Activated naive CD4-positive, alpha-beta T cell (primary cell): Measurements from ENCODE around the gene MIA2.
A peak's percentile ranks its signal among the peaks of the same experiment; 100 is the strongest.
"Not testable (repeated sequence)": the region's sequence is repeated elsewhere in the genome, so short reads cannot be mapped to it uniquely, and the experiment has no call there.

ENCODE experiments used
- DNase-seq, 4 experiments: peaks; one replicate each; lab custom pipeline; 2025; lab: John Stamatoyannopoulos, UW

MIA2 gene

GRCh38 chr14:39231751-39232553 is 1.8 kb upstream of the MIA2 start:
- DNase-seq: not testable (repeated sequence)

GRCh38 chr14:39232554-39233415 is 930 bp upstream of the MIA2 start:
- no peak for DNase-seq

GRCh38 chr14:39234986-39235385 is 1.3 kb downstream of the MIA2 start:
- DNase-seq: not testable (repeated sequence)

GRCh38 chr14:39235466-39235865 is 1.8 kb downstream of the MIA2 start:
- DNase-seq: not testable (repeated sequence)

- no peak for DNase-seq
Observed at GRCh38 chr14:39240769-39241168, 7.1 kb downstream of the MIA2 start.

- DNase-seq: no peak
Observed at GRCh38 chr14:39241637-39242036, 7.9 kb downstream of the MIA2 start.

GRCh38 chr14:39243831-39244230 is 10.1 kb downstream of the MIA2 start:
- no peak for DNase-seq

- no peak for DNase-seq
Observed at GRCh38 chr14:39246618-39247017, 12.9 kb downstream of the MIA2 start.

- DNase-seq: no peak
Observed at GRCh38 chr14:39247256-39247655, 13.5 kb downstream of the MIA2 start.

GRCh38 chr14:39251547-39251946 is 17.8 kb downstream of the MIA2 start:
- no peak for DNase-seq

- not testable (repeated sequence) for DNase-seq
Observed at GRCh38 chr14:39257388-39257787, 23.7 kb downstream of the MIA2 start.

GRCh38 chr14:39258782-39259545 is 25.2 kb downstream of the MIA2 start:
- DNase-seq: no peak

- not testable (repeated sequence) for DNase-seq
Observed at GRCh38 chr14:39260161-39260560, 26.4 kb downstream of the MIA2 start.

GRCh38 chr14:39262214-39262613 is 28.5 kb downstream of the MIA2 start:
- not testable (repeated sequence) for DNase-seq

GRCh38 chr14:39264057-39264456 is 30.3 kb downstream of the MIA2 start:
- no peak for DNase-seq

GRCh38 chr14:39264558-39264957 is 30.8 kb downstream of the MIA2 start:
- no peak for DNase-seq

- no peak for DNase-seq
Observed at GRCh38 chr14:39265033-39265432, 31.3 kb downstream of the MIA2 start.

GRCh38 chr14:39265806-39266524 is 32.2 kb downstream of the MIA2 start:
- peak in 1 of 4 experiments; percentile 11 for DNase-seq

GRCh38 chr14:39266525-39266870 is 32.8 kb downstream of the MIA2 start:
- DNase-seq: peak in 1 of 4 experiments; percentile 16

- peak; percentile 47 to 73 (median 60) for DNase-seq
Observed at GRCh38 chr14:39266871-39267607, 33.3 kb downstream of the MIA2 start.

GRCh38 chr14:39267608-39268005 is 33.9 kb downstream of the MIA2 start:
- DNase-seq: no peak
